Gastroesophageal sphincter (tissue), 3 donors: Measurements from ENCODE around the gene TPSD1.

Source experiments
- CTCF ChIP-seq, 4 experiments: fragments of 200-600 bp in 2 of 4; fragments of 450-650 bp in 2 of 4; sonication (generic) in 1 of 4; IDR thresholded peaks; one replicate each; pipeline ENCODE4 v1.5.1; 2017 to 2019; ENCODE audit warnings: antibody characterized with exemption in 4 of 4, mild to moderate bottlenecking in 2 of 4, moderate library complexity in 2 of 4
- POLR2A ChIP-seq, 2 donors: fragments of 450-650 bp; IDR thresholded peaks; one replicate each; pipeline ENCODE4 v1.6.1; 2017; ENCODE audit warnings: antibody characterized with exemption in 2 of 2, mild to moderate bottlenecking in 2 of 2, moderate library complexity in 1 of 2

GRCh38 chr16:1222553-1223354 lies 33.1 kb upstream of the TPSD1 start:
- TF ChIP-seq CTCF (IDR thresholded peaks at IDR 0.05) (no peak), POLR2A (IDR thresholded peaks at IDR 0.05) (no peak)
